Measurements from ENCODE around the gene CEMIP2.

The CEMIP2 gene

GRCh38 chr9:71752352-71752751, 16.0 kb downstream of the CEMIP2 start:
- DNase-seq (ENCODE audit: low read depth), result no peak
- no peak overlapping the region for H3K4me3 ChIP-seq (ENCODE audit: low read length)
- TF ChIP-seq CTCF (conservative IDR thresholded peaks at IDR 0.05; ENCODE audit: low read length), result no peak

- H3K4me3 ChIP-seq (ENCODE audit: low read length), result no peak overlapping the region
- TF ChIP-seq CTCF (conservative IDR thresholded peaks at IDR 0.05; ENCODE audit: low read length), result no peak
- DNase-seq (ENCODE audit: low read depth), result peak; percentile 92
Observed at GRCh38 chr9:71748280-71748743, 20.0 kb downstream of the CEMIP2 start.

- H3K4me3 ChIP-seq (ENCODE audit: low read length), result no peak overlapping the region
- TF ChIP-seq CTCF (conservative IDR thresholded peaks at IDR 0.05; ENCODE audit: low read length), result no peak
- no peak for DNase-seq (ENCODE audit: low read depth)
Observed at GRCh38 chr9:71747576-71747975, 20.7 kb downstream of the CEMIP2 start.

DNA sequence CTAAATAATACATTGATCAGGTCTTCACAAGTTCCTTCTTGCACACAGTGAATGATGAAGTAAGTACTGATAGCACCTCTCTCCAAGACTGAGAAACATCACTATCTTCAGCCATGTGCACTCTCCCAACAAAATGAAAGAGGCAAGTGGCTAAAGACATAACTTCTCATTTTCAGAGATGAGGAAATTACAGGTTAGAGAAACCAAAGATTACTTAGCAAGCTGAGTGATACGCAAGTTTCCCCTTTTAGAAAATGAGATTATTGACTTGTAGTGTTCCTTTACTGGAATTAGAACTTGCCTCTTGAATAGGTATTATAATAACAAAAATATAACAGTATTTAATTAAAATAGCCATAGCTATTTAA, 21.6 kb downstream of the CEMIP2 start:
- H3K4me3 ChIP-seq (ENCODE audit: low read length), result no peak overlapping the region
- no peak for DNase-seq (ENCODE audit: low read depth)
- TF ChIP-seq CTCF (conservative IDR thresholded peaks at IDR 0.05; ENCODE audit: low read length), result no peak

DNA sequence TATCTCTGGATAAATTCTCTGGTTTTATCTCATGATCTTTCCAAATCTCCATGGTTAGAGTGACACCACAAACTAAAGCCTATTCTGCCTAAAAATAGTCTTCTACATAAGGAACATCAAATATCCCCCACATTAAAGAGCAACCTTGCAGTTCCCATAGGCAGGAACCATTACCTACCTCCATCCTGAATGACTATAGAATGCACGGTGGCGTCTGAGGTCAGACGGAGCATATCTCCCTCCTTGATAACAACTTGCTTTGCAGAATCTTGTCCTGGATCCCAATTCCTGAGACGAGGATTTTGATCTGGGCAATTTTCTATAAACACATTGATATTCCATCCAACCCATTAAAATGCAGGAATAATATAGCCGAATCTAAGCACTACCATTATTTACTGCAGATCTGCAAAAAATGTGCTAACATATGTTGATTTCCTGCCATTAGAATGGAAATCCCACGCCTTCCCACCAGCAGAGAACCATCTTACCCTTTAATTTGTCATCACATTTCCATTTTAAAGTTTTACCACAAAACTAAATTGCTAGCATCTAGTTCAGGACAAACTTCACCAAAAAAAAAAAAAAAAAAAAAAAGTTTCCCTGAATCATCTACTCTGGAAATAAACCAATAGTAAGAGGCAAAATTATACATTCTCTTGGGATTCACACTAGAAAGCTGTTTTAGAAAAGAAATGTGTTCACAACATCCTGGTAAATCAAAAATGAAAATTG, 22.1 kb downstream of the CEMIP2 start:
- no peak for DNase-seq (ENCODE audit: low read depth)
- no peak for TF ChIP-seq CTCF (conservative IDR thresholded peaks at IDR 0.05; ENCODE audit: low read length)
- no peak overlapping the region for H3K4me3 ChIP-seq (ENCODE audit: low read length)

DNA sequence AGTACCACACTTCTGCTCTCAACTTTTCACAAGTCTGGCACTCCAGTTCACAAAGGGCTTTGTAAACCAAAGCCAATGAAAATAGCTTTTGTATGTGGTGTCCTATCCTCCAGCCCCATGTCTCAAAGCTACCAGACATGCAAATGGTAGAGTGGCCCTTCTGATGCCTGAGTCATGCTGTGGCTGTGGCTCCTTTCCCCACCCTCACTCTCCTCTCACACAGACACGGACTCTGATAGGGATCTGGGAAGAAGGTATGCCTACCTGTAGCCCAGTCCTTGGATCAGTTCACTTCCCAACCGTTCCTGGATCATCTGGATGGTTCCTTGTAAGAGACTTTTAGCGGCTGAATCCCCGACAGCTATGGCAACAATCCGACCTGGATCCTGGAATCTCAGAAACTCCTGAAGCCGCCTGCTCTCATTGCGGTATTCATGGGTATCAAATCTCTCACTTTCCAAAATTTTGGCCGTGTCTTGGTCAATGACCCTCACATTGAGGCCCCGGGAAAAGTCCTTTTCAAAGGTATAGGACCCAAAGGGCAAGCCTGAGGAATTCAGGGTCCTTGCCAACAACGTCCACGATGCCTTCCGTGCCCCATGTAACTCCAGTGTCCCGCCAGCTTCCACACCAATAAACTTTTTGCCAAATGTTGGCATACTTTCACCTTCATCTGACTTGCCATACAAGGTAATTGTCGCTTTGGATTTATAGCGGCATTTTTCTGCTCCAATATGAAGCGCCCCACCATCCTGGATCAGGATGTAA, 23.4 kb downstream of the CEMIP2 start:
- H3K4me3 ChIP-seq (ENCODE audit: low read length), result no peak overlapping the region
- no peak for TF ChIP-seq CTCF (conservative IDR thresholded peaks at IDR 0.05; ENCODE audit: low read length)
- no peak for DNase-seq (ENCODE audit: low read depth)

DNA sequence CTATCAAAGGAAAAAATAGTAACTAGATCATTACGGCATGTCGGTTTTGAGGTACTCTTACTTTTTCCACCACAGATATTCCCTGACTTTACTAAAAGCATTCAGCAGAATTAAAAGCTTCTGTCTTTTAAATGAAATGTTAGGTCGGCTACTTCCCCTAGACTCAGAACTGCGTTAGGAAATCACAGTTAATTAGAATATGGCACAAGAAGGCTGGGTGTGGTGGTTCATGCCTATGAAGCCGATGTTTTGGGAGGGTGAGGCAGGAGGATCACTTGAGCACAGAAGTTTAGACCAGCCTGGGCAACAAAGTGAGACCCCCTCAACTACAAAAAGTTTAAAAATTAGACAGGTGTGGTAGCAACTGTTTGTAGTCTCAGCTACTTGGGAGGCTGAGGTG, 24.4 kb downstream of the CEMIP2 start:
- no peak overlapping the region for H3K4me3 ChIP-seq (ENCODE audit: low read length)
- no peak for TF ChIP-seq CTCF (conservative IDR thresholded peaks at IDR 0.05; ENCODE audit: low read length)
- DNase-seq (ENCODE audit: low read depth), result no peak

Measured in AG10803 (cell line).